ENCODE results near the gene GRB7. TPM values are rescaled to one million over a fixed set of nuclear protein-coding genes. Genes with fewer than 3 reads are reported as not detected.
A peak's percentile ranks its signal among the peaks of the same experiment; 100 is the strongest.

Gene GRB7
- total and polyA plus RNA-seq, 2 experiments from 2014 or later, result 12.8 to 28.9 TPM

DNA sequence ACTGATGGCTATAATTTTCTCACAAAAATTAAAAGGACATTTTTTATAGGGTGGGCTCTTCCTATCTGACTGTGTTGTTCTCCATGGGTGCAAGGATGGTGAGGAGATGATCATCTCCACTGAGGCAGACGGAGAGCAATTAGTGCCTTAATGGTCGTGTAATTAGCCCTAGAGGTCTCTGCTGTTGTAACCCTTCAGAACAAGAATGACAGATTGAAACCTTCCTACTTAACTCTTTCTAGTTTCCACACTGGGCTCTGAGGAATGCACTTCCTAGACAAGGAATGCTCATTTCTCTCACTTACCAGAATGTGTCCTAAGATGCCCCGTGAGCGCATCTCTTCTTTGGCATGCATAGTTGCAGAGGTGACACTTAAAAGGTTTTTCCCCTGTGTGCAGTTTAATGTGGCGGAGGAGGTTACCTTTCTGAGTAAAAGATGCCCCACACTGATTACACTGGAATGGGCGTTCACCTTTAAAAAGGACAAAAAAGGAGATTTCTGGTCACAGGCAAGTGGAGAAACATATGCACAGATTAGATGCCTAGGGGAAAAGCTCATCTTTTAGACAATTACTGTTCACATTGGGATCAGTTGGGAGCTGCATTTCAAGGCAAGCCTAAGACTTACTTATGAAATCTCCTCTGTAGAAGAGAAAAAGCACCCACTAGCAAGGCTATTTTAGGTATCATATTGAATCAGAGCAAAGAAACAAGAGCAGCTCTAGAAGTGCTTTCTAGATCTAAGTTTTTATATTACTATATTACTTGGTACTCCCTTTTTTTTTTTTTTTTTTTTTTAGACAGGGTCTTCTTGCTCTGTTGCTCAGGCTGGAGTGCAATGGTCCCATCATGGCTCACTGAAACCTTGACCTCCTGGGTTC lies 53.6 kb downstream of the GRB7 start:
- Mint-ChIP-seq H3K27me3 (ENCODE audit: insufficient read depth, low read depth, poor library complexity) (no peaks in the 10 kb centered on the region), H3K36me3 (ENCODE audit: low read depth) (no peaks in the 10 kb centered on the region), H3K27ac (no peak overlapping the region), H3K4me1 (peaks cover 7% of the 10 kb centered on the region; the same call in 1 of the 3 replicates), H3K9me3 (no peaks in the 10 kb centered on the region), H3K4me3 (no peak overlapping the region)
- no peak for TF ChIP-seq ZNF331 (CRISPR knock-in tag; IDR thresholded peaks at IDR 0.05; ENCODE audit: low read depth)
- no peak for TF ChIP-seq POLR2AphosphoS5 (IDR thresholded peaks at IDR 0.05; ENCODE audit: low read depth)
- TF ChIP-seq NANOG (IDR thresholded peaks at IDR 0.05; ENCODE audit: borderline replicate concordance), result no peak
- no peak for TF ChIP-seq JUNB (IDR thresholded peaks at IDR 0.05; ENCODE audit: unreplicated experiment)
- no peak for TF ChIP-seq EZH2phosphoT487 (IDR thresholded peaks at IDR 0.05; ENCODE audit: unreplicated experiment)
- TF ChIP-seq EZH2 (IDR thresholded peaks at IDR 0.05; ENCODE audit: low read depth, unreplicated experiment), result no peak
- TF ChIP-seq, protein P1, sequence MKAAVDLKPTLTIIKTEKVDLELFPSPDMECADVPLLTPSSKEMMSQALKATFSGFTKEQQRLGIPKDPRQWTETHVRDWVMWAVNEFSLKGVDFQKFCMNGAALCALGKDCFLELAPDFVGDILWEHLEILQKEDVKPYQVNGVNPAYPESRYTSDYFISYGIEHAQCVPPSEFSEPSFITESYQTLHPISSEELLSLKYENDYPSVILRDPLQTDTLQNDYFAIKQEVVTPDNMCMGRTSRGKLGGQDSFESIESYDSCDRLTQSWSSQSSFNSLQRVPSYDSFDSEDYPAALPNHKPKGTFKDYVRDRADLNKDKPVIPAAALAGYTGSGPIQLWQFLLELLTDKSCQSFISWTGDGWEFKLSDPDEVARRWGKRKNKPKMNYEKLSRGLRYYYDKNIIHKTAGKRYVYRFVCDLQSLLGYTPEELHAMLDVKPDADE (IDR thresholded peaks at IDR 0.05), result no peak
- no peak for TF ChIP-seq STAT1 (IDR thresholded peaks at IDR 0.05; ENCODE audit: unreplicated experiment)
- TF ChIP-seq, protein P2, sequence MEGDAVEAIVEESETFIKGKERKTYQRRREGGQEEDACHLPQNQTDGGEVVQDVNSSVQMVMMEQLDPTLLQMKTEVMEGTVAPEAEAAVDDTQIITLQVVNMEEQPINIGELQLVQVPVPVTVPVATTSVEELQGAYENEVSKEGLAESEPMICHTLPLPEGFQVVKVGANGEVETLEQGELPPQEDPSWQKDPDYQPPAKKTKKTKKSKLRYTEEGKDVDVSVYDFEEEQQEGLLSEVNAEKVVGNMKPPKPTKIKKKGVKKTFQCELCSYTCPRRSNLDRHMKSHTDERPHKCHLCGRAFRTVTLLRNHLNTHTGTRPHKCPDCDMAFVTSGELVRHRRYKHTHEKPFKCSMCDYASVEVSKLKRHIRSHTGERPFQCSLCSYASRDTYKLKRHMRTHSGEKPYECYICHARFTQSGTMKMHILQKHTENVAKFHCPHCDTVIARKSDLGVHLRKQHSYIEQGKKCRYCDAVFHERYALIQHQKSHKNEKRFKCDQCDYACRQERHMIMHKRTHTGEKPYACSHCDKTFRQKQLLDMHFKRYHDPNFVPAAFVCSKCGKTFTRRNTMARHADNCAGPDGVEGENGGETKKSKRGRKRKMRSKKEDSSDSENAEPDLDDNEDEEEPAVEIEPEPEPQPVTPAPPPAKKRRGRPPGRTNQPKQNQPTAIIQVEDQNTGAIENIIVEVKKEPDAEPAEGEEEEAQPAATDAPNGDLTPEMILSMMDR (conservative IDR thresholded peaks at IDR 0.05; ENCODE audit: low read depth in 2 of 2), result no peak
- TF ChIP-seq, protein P3, sequence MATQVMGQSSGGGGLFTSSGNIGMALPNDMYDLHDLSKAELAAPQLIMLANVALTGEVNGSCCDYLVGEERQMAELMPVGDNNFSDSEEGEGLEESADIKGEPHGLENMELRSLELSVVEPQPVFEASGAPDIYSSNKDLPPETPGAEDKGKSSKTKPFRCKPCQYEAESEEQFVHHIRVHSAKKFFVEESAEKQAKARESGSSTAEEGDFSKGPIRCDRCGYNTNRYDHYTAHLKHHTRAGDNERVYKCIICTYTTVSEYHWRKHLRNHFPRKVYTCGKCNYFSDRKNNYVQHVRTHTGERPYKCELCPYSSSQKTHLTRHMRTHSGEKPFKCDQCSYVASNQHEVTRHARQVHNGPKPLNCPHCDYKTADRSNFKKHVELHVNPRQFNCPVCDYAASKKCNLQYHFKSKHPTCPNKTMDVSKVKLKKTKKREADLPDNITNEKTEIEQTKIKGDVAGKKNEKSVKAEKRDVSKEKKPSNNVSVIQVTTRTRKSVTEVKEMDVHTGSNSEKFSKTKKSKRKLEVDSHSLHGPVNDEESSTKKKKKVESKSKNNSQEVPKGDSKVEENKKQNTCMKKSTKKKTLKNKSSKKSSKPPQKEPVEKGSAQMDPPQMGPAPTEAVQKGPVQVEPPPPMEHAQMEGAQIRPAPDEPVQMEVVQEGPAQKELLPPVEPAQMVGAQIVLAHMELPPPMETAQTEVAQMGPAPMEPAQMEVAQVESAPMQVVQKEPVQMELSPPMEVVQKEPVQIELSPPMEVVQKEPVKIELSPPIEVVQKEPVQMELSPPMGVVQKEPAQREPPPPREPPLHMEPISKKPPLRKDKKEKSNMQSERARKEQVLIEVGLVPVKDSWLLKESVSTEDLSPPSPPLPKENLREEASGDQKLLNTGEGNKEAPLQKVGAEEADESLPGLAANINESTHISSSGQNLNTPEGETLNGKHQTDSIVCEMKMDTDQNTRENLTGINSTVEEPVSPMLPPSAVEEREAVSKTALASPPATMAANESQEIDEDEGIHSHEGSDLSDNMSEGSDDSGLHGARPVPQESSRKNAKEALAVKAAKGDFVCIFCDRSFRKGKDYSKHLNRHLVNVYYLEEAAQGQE (IDR thresholded peaks at IDR 0.05; ENCODE audit: unreplicated experiment), result no peak
- TF ChIP-seq, protein P4, sequence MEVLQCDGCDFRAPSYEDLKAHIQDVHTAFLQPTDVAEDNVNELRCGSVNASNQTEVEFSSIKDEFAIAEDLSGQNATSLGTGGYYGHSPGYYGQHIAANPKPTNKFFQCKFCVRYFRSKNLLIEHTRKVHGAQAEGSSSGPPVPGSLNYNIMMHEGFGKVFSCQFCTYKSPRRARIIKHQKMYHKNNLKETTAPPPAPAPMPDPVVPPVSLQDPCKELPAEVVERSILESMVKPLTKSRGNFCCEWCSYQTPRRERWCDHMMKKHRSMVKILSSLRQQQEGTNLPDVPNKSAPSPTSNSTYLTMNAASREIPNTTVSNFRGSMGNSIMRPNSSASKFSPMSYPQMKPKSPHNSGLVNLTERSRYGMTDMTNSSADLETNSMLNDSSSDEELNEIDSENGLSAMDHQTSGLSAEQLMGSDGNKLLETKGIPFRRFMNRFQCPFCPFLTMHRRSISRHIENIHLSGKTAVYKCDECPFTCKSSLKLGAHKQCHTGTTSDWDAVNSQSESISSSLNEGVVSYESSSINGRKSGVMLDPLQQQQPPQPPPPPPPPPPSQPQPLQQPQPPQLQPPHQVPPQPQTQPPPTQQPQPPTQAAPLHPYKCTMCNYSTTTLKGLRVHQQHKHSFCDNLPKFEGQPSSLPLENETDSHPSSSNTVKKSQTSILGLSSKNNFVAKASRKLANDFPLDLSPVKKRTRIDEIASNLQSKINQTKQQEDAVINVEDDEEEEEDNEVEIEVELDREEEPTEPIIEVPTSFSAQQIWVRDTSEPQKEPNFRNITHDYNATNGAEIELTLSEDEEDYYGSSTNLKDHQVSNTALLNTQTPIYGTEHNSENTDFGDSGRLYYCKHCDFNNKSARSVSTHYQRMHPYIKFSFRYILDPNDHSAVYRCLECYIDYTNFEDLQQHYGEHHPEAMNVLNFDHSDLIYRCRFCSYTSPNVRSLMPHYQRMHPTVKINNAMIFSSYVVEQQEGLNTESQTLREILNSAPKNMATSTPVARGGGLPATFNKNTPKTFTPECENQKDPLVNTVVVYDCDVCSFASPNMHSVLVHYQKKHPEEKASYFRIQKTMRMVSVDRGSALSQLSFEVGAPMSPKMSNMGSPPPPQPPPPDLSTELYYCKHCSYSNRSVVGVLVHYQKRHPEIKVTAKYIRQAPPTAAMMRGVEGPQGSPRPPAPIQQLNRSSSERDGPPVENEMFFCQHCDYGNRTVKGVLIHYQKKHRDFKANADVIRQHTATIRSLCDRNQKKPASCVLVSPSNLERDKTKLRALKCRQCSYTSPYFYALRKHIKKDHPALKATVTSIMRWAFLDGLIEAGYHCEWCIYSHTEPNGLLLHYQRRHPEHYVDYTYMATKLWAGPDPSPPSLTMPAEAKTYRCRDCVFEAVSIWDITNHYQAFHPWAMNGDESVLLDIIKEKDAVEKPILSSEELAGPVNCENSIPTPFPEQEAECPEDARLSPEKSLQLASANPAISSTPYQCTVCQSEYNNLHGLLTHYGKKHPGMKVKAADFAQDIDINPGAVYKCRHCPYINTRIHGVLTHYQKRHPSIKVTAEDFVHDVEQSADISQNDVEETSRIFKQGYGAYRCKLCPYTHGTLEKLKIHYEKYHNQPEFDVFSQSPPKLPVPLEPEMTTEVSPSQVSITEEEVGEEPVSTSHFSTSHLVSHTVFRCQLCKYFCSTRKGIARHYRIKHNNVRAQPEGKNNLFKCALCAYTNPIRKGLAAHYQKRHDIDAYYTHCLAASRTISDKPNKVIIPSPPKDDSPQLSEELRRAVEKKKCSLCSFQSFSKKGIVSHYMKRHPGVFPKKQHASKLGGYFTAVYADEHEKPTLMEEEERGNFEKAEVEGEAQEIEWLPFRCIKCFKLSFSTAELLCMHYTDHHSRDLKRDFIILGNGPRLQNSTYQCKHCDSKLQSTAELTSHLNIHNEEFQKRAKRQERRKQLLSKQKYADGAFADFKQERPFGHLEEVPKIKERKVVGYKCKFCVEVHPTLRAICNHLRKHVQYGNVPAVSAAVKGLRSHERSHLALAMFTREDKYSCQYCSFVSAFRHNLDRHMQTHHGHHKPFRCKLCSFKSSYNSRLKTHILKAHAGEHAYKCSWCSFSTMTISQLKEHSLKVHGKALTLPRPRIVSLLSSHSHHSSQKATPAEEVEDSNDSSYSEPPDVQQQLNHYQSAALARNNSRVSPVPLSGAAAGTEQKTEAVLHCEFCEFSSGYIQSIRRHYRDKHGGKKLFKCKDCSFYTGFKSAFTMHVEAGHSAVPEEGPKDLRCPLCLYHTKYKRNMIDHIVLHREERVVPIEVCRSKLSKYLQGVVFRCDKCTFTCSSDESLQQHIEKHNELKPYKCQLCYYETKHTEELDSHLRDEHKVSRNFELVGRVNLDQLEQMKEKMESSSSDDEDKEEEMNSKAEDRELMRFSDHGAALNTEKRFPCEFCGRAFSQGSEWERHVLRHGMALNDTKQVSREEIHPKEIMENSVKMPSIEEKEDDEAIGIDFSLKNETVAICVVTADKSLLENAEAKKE (CRISPR knock-in tag; IDR thresholded peaks at IDR 0.05), result no peak
- TF ChIP-seq CREB1 (CRISPR knock-in tag; IDR thresholded peaks at IDR 0.05; ENCODE audit: low read depth), result no peak
- DNase-seq (ENCODE audit: low spot score) (peak; percentile 26), ATAC-seq (no peak)
- Histone ChIP-seq H4K20me1 (replicated peaks; ENCODE audit: insufficient read depth) (no peaks in the 10 kb centered on the region), H3K4me2 (no peak overlapping the region), H3K79me2 (replicated peaks; ENCODE audit: insufficient read depth) (no peaks in the 10 kb centered on the region), H3K4me1 (ENCODE audit: insufficient read depth) (no peaks in the 10 kb centered on the region), H3K9me2 (ENCODE audit: insufficient read depth) (no peaks in the 10 kb centered on the region), H3F3A (replicated peaks; ENCODE audit: low read depth) (no peaks in the 10 kb centered on the region), H3K27me3 (ENCODE audit: insufficient read depth) (no peaks in the 10 kb centered on the region), H3K36me3 (ENCODE audit: insufficient read depth) (no peaks in the 10 kb centered on the region), H3K4me3 (no peak overlapping the region), H2AFZ (no peak overlapping the region), H3K27ac (ENCODE audit: low read depth) (no peak overlapping the region)

Measured in GM23338 (cell line).